ENCODE results near the gene COX4I1. TPM values are rescaled to one million over a fixed set of nuclear protein-coding genes. Genes with fewer than 3 reads are reported as not detected.
A peak's percentile ranks its signal among the peaks of the same experiment; 100 is the strongest.
"Not testable (repeated sequence)": the region's sequence is repeated elsewhere in the genome, so short reads cannot be mapped to it uniquely, and the experiment has no call there.

The COX4I1 gene
- total and polyA plus RNA-seq, 4 donors = 245 to 1,007 (median 419) TPM

- intact Hi-C loops (cut with DNase I) = no loop called here
- H3K27ac ChIP-seq (ENCODE audit: low read depth in 1 of 2, low read length in 2 of 2) = no peak overlapping the region
- H3K9me3 ChIP-seq (ENCODE audit: control insufficient read depth, low read length) = no peaks in the 10 kb centered on the region
- DNase-seq (peak; percentile 36 to 40), ATAC-seq (ENCODE audit: low FRiP score) (no peak)
- H3K4me1 ChIP-seq (ENCODE audit: control insufficient read depth in 1 of 2, insufficient read depth in 2 of 2, low read length in 2 of 2) = no peaks in the 10 kb centered on the region
- H3K4me3 ChIP-seq (ENCODE audit: low read length in 2 of 2) = no peak overlapping the region
- no peaks in the 10 kb centered on the region for H3K36me3 ChIP-seq (ENCODE audit: control insufficient read depth in 1 of 2, insufficient read depth in 2 of 2, low read length in 1 of 2)
- WGBS, 2 donors = 69 to 74% methylated on average over 24 of the region's 24 CpGs
- H3K27me3 ChIP-seq (ENCODE audit: control insufficient read depth in 1 of 2, insufficient read depth in 2 of 2, low read length in 1 of 2) = no peaks in the 10 kb centered on the region
Observed at GRCh38 chr16:85836706-85837582, 37.4 kb downstream of the COX4I1 start.

- H3K27ac ChIP-seq (ENCODE audit: low read depth in 1 of 2, low read length in 2 of 2); DNase-seq; intact Hi-C loops (cut with DNase I); ATAC-seq (ENCODE audit: low FRiP score); H3K4me3 ChIP-seq (ENCODE audit: low read length in 2 of 2); H3K4me1 ChIP-seq (ENCODE audit: control insufficient read depth in 1 of 2, insufficient read depth in 2 of 2, low read length in 2 of 2); H3K9me3 ChIP-seq (ENCODE audit: control insufficient read depth, low read length); H3K36me3 ChIP-seq (ENCODE audit: control insufficient read depth in 1 of 2, insufficient read depth in 2 of 2, low read length in 1 of 2); H3K27me3 ChIP-seq (ENCODE audit: control insufficient read depth in 1 of 2, insufficient read depth in 2 of 2, low read length in 1 of 2): not testable (repeated sequence)
- 77 to 82% methylated on average over 4 of the region's 4 CpGs for WGBS, 2 donors
Observed at GRCh38 chr16:85837654-85838053, 38.2 kb downstream of the COX4I1 start.

GRCh38 chr16:85838381-85838780 lies 38.9 kb downstream of the COX4I1 start:
- Histone ChIP-seq H3K4me1 (ENCODE audit: control insufficient read depth in 1 of 2, insufficient read depth in 2 of 2, low read length in 2 of 2) (no peaks in the 10 kb centered on the region), H3K36me3 (ENCODE audit: control insufficient read depth in 1 of 2, insufficient read depth in 2 of 2, low read length in 1 of 2) (no peaks in the 10 kb centered on the region), H3K27ac (ENCODE audit: low read depth in 1 of 2, low read length in 2 of 2) (no peak overlapping the region), H3K4me3 (ENCODE audit: low read length in 2 of 2) (no peak overlapping the region), H3K27me3 (ENCODE audit: control insufficient read depth in 1 of 2, insufficient read depth in 2 of 2, low read length in 1 of 2) (no peaks in the 10 kb centered on the region), H3K9me3 (ENCODE audit: control insufficient read depth, low read length) (peaks cover 2% of the 10 kb centered on the region)
- no peak for ATAC-seq (ENCODE audit: low FRiP score)
- DNase-seq = peak; percentile 33 to 57
- WGBS, 2 donors = 72 to 73% methylated on average over 11 of the region's 11 CpGs
- intact Hi-C loops (cut with DNase I) = no loop called here

GRCh38 chr16:85838876-85839585 lies 39.5 kb downstream of the COX4I1 start:
- ATAC-seq (ENCODE audit: low FRiP score) = no peak
- no peaks in the 10 kb centered on the region for H3K27me3 ChIP-seq (ENCODE audit: control insufficient read depth in 1 of 2, insufficient read depth in 2 of 2, low read length in 1 of 2)

GRCh38 chr16:85839681-85840240 lies 40.3 kb downstream of the COX4I1 start:
- intact Hi-C loops (cut with DNase I) = loop anchor here in 1 of 2 donors (5.0 kb wide), 1 partner anchor 193 kb away; no protein-coding TSS in a partner anchor
- H3K4me3 ChIP-seq (ENCODE audit: low read length in 2 of 2) = no peak overlapping the region
- H3K36me3 ChIP-seq (ENCODE audit: control insufficient read depth in 1 of 2, insufficient read depth in 2 of 2, low read length in 1 of 2) = no peaks in the 10 kb centered on the region
- H3K27me3 ChIP-seq (ENCODE audit: control insufficient read depth in 1 of 2, insufficient read depth in 2 of 2, low read length in 1 of 2) = no peaks in the 10 kb centered on the region
- 86 to 87% methylated on average over 24 of the region's 24 CpGs for WGBS, 2 donors
- DNase-seq (peak; percentile 51 to 61), ATAC-seq (ENCODE audit: low FRiP score) (no peak)
- H3K27ac ChIP-seq (ENCODE audit: low read depth in 1 of 2, low read length in 2 of 2) = no peak overlapping the region
- no peaks in the 10 kb centered on the region for H3K4me1 ChIP-seq (ENCODE audit: control insufficient read depth in 1 of 2, insufficient read depth in 2 of 2, low read length in 2 of 2)
- H3K9me3 ChIP-seq (ENCODE audit: control insufficient read depth, low read length) = peaks cover 2% of the 10 kb centered on the region

More at GRCh38 chr16:85838876-85839585, 39.5 kb downstream of the COX4I1 start:
- Histone ChIP-seq H3K4me1 (ENCODE audit: control insufficient read depth in 1 of 2, insufficient read depth in 2 of 2, low read length in 2 of 2) (no peaks in the 10 kb centered on the region), H3K9me3 (ENCODE audit: control insufficient read depth, low read length) (peaks cover 2% of the 10 kb centered on the region), H3K27ac (ENCODE audit: low read depth in 1 of 2, low read length in 2 of 2) (no peak overlapping the region), H3K36me3 (ENCODE audit: control insufficient read depth in 1 of 2, insufficient read depth in 2 of 2, low read length in 1 of 2) (no peaks in the 10 kb centered on the region), H3K4me3 (ENCODE audit: low read length in 2 of 2) (no peak overlapping the region)
- WGBS, 2 donors = 85 to 87% methylated on average over 21 of the region's 21 CpGs
- intact Hi-C loops (cut with DNase I) = no loop called here
- DNase-seq = peak; percentile 31 to 58

GRCh38 chr16:85840395-85840794 lies 40.9 kb downstream of the COX4I1 start:
- intact Hi-C loops (cut with DNase I) = loop anchor here in 1 of 2 donors (5.0 kb wide), 1 partner anchor 192 kb away; no protein-coding TSS in a partner anchor
- Histone ChIP-seq H3K27ac (ENCODE audit: low read depth in 1 of 2, low read length in 2 of 2) (no peak overlapping the region), H3K4me1 (ENCODE audit: control insufficient read depth in 1 of 2, insufficient read depth in 2 of 2, low read length in 2 of 2) (no peaks in the 10 kb centered on the region), H3K36me3 (ENCODE audit: control insufficient read depth in 1 of 2, insufficient read depth in 2 of 2, low read length in 1 of 2) (no peaks in the 10 kb centered on the region), H3K9me3 (ENCODE audit: control insufficient read depth, low read length) (peaks cover 2% of the 10 kb centered on the region), H3K27me3 (ENCODE audit: control insufficient read depth in 1 of 2, insufficient read depth in 2 of 2, low read length in 1 of 2) (no peaks in the 10 kb centered on the region), H3K4me3 (ENCODE audit: low read length in 2 of 2) (no peak overlapping the region)
- peak; percentile 31 for ATAC-seq (ENCODE audit: low FRiP score)
- 86% methylated on average over 9 of the region's 9 CpGs for WGBS, 2 donors
- peak; percentile 15 to 40 for DNase-seq

- no peak overlapping the region for H3K27ac ChIP-seq (ENCODE audit: low read depth in 1 of 2, low read length in 2 of 2)
- ATAC-seq (ENCODE audit: low FRiP score) = no peak
- H3K4me1 ChIP-seq (ENCODE audit: control insufficient read depth in 1 of 2, insufficient read depth in 2 of 2, low read length in 2 of 2) = no peaks in the 10 kb centered on the region
- WGBS, 2 donors = 88 to 91% methylated on average over 10 of the region's 10 CpGs
- peak; percentile 15 to 56 for DNase-seq
- H3K9me3 ChIP-seq (ENCODE audit: control insufficient read depth, low read length) = peaks cover 2% of the 10 kb centered on the region
- H3K27me3 ChIP-seq (ENCODE audit: control insufficient read depth in 1 of 2, insufficient read depth in 2 of 2, low read length in 1 of 2) = no peaks in the 10 kb centered on the region
- intact Hi-C loops (cut with DNase I) = loop anchor here in 1 of 2 donors (5.0 kb wide), 1 partner anchor 192 kb away; no protein-coding TSS in a partner anchor
- no peak overlapping the region for H3K4me3 ChIP-seq (ENCODE audit: low read length in 2 of 2)
- no peaks in the 10 kb centered on the region for H3K36me3 ChIP-seq (ENCODE audit: control insufficient read depth in 1 of 2, insufficient read depth in 2 of 2, low read length in 1 of 2)
Observed at GRCh38 chr16:85840801-85841200, 41.3 kb downstream of the COX4I1 start.

- intact Hi-C loops (cut with DNase I) = loop anchor here in 1 of 2 donors (5.0 kb wide), 1 partner anchor 190 kb away; no protein-coding TSS in a partner anchor
- H3K9me3 ChIP-seq (ENCODE audit: control insufficient read depth, low read length) = peaks cover 2% of the 10 kb centered on the region
- ATAC-seq (ENCODE audit: low FRiP score) = no peak
Observed at GRCh38 chr16:85842435-85842834, 42.9 kb downstream of the COX4I1 start.

More at GRCh38 chr16:85842435-85842834, 42.9 kb downstream of the COX4I1 start:
- no peak overlapping the region for H3K27ac ChIP-seq (ENCODE audit: low read depth in 1 of 2, low read length in 2 of 2)
- H3K4me1 ChIP-seq (ENCODE audit: control insufficient read depth in 1 of 2, insufficient read depth in 2 of 2, low read length in 2 of 2) = no peaks in the 10 kb centered on the region
- peak in 1 of 2 donors; percentile 1 for DNase-seq
- H3K4me3 ChIP-seq (ENCODE audit: low read length in 2 of 2) = no peak overlapping the region
- no peaks in the 10 kb centered on the region for H3K27me3 ChIP-seq (ENCODE audit: control insufficient read depth in 1 of 2, insufficient read depth in 2 of 2, low read length in 1 of 2)
- WGBS, 2 donors = 87% methylated on average over 9 of the region's 9 CpGs
- no peaks in the 10 kb centered on the region for H3K36me3 ChIP-seq (ENCODE audit: control insufficient read depth in 1 of 2, insufficient read depth in 2 of 2, low read length in 1 of 2)
